WTC11 (cell line): ENCODE results near the gene TMEM250. TPM values are rescaled to one million over a fixed set of nuclear protein-coding genes. Genes with fewer than 3 reads are reported as not detected.

Experiments used
- ATAC-seq: fragments of 200-7000 bp; cut with Tn5 transposase; 2 replicates; pipeline ENCODE4 v1.10.0; 2021; ENCODE audit warnings: mild to moderate bottlenecking, moderate library complexity
- CTCF ChIA-PET: fragments of 300-600 bp; sonication (Branson Sonifier 250); formaldehyde crosslinking; loops from one replicate; lab custom pipeline; 2021; ENCODE audit warnings: antibody characterized with exemption; lab: Charles Lee
- POLR2A ChIA-PET: fragments of 350-600 bp; sonication (Branson Sonifier 250); formaldehyde crosslinking; loops from one replicate; lab custom pipeline; 2021; ENCODE audit warnings: antibody characterized with exemption; lab: Charles Lee
- DNase-seq: peaks from one replicate; pipeline ENCODE4 v3.0.0; 2021; ENCODE audit warnings: low spot score
- H3K27ac Mint-ChIP-seq: 2 replicates; pipeline ENCODE4 v1.8.0; 2021; ENCODE audit warnings: mixed read lengths
- H3K27me3 Mint-ChIP-seq: 2 replicates; pipeline ENCODE4 v1.8.0; 2021; ENCODE audit warnings: low read depth, mild to moderate bottlenecking, moderate library complexity, mixed read lengths
- H3K36me3 Mint-ChIP-seq: 2 replicates; pipeline ENCODE4 v1.8.0; 2021; ENCODE audit warnings: mixed read lengths
- H3K4me1 Mint-ChIP-seq: 2 replicates; pipeline ENCODE4 v1.8.0; 2022; ENCODE audit warnings: mixed read lengths
- H3K4me3 Mint-ChIP-seq: 2 replicates; pipeline ENCODE4 v1.8.0; 2021; ENCODE audit warnings: mild to moderate bottlenecking, moderate library complexity, mixed read lengths
- H3K9me3 Mint-ChIP-seq: 2 replicates; pipeline ENCODE4 v1.8.0; 2021; ENCODE audit warnings: mixed read lengths
- CREB1 ChIP-seq: sonication (generic); formaldehyde crosslinking; IDR thresholded peaks from 2 replicates; pipeline ENCODE4 v1.8.0; 2023; ENCODE audit warnings: mild to moderate bottlenecking, missing genetic modification reagents
- MXD4 ChIP-seq: fragments of 250-450 bp; sonication (Bioruptor Pico); IDR thresholded peaks from 2 replicates; pipeline ENCODE4 v1.8.0; 2021; ENCODE audit warnings: mild to moderate bottlenecking, moderate library complexity, borderline replicate concordance
- OVOL2 ChIP-seq: fragments of 250-450 bp; sonication (Bioruptor Pico); IDR thresholded peaks from 2 replicates; pipeline ENCODE4 v1.9.0; 2021; ENCODE audit warnings: mild to moderate bottlenecking, borderline replicate concordance
- SMAD3 ChIP-seq: sonication (generic); formaldehyde crosslinking; IDR thresholded peaks from 2 replicates; pipeline ENCODE4 v1.8.0; 2022; ENCODE audit warnings: missing genetic modification reagents, mild to moderate bottlenecking, borderline replicate concordance
- SMAD4 ChIP-seq: sonication (generic); formaldehyde crosslinking; IDR thresholded peaks from 2 replicates; pipeline ENCODE4 v1.8.0; 2022; ENCODE audit warnings: mild to moderate bottlenecking, missing genetic modification reagents
- SOX15 ChIP-seq: fragments of 250-450 bp; sonication (Bioruptor Pico); IDR thresholded peaks from 2 replicates; pipeline ENCODE4 v1.9.0; 2021; ENCODE audit warnings: mild to moderate bottlenecking
- SP1 ChIP-seq: sonication (generic); formaldehyde crosslinking; conservative IDR thresholded peaks from 2 replicates; pipeline ENCODE4 v1.8.1; 2022; ENCODE audit warnings: missing genetic modification reagents
- TEAD4 ChIP-seq: sonication (generic); formaldehyde crosslinking; IDR thresholded peaks from 2 replicates; pipeline ENCODE4 v1.8.0; 2022; ENCODE audit warnings: mild to moderate bottlenecking, missing genetic modification reagents
- ZNF232 ChIP-seq: sonication (generic); formaldehyde crosslinking; IDR thresholded peaks from 2 replicates; pipeline ENCODE4 v1.8.0; 2022; ENCODE audit warnings: mild to moderate bottlenecking, missing genetic modification reagents
- ZNF423 ChIP-seq: fragments of 250-450 bp; sonication (Bioruptor Pico); IDR thresholded peaks from 2 replicates; pipeline ENCODE4 v2.1.2; 2022; ENCODE audit warnings: mild to moderate bottlenecking, moderate library complexity
- total RNA-seq: library from RNA; stranded (reverse); gene quantifications from 3 replicates; pipeline ENCODE4 v1.2.3, GENCODE V29; 2021
- TF ChIP-seq, protein P1 (sequence below): sonication (generic); formaldehyde crosslinking; IDR thresholded peaks from 2 replicates; pipeline ENCODE4 v1.8.0; 2023; ENCODE audit warnings: mild to moderate bottlenecking, missing genetic modification reagents
- TF ChIP-seq, protein P2 (sequence below): sonication (generic); formaldehyde crosslinking; IDR thresholded peaks from 2 replicates; pipeline ENCODE4 v1.8.1; 2023; ENCODE audit warnings: mild to moderate bottlenecking, missing genetic modification reagents
- TF ChIP-seq, protein P3 (sequence below): fragments of 250-450 bp; sonication (Bioruptor Pico); IDR thresholded peaks from 2 replicates; pipeline ENCODE4 v1.9.0; 2021; ENCODE audit warnings: mild to moderate bottlenecking
- TF ChIP-seq, protein P4 (sequence below): fragments of 250-450 bp; sonication (Bioruptor Pico); IDR thresholded peaks from 2 replicates; pipeline ENCODE4 v2.1.2; 2022; ENCODE audit warnings: mild to moderate bottlenecking, moderate library complexity
- TF ChIP-seq, protein P5 (sequence below): sonication (generic); formaldehyde crosslinking; IDR thresholded peaks from 2 replicates; pipeline ENCODE4 v1.8.1; 2022; ENCODE audit warnings: low read depth, mild to moderate bottlenecking, moderate library complexity, missing genetic modification reagents, borderline replicate concordance

The TMEM250 gene
- total RNA-seq, 1 experiment from 2014 or later = 39.4 TPM

DNA sequence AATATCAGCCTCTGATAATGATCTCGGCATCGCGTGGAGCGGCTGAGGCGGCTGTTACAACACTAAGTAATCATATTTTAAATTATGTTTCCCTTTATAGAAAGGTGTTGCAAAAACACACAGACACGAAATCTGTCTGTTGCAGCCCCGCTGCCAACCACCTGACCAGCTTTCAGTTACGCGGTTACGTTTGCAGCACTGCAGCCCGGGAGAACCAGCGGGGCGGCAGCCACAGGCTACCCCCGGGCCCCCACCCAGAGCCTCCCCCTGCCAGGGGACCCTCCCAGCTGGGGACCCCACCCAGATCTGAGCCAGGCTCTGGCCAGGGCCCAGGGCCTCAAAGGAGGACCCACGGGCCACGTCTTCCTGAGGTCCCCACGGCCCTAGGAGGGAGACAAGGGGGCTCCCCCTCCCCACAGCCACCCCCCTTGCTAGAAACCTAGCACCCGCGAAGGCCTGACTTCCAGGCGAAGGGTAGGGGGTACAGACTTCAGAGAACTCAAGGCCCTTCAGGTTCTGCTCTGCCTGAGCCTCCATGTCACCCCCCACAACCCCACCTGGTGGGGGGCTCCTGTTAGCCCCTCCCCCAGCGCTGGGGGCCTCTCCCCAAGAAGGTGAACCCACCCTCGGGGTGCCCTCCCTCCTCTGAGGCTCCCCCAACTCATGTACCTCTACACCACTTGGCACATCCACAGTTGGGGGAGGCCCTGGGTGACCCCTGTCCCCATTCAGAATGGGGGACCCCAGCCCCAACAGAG is 29.6 kb downstream of the TMEM250 start:
- no peak for DNase-seq
- no peak overlapping the region for H3K4me3 Mint-ChIP-seq
- H3K9me3 Mint-ChIP-seq = no peaks in the 10 kb centered on the region
- no peak overlapping the region for H3K27ac Mint-ChIP-seq
- ATAC-seq = no peak
- CTCF ChIA-PET = interaction anchor here (1.1 to 1.7 kb wide), 2 partner anchors 50 to 120 kb away, joined by 4 to 7 read pairs; no protein-coding TSS in a partner anchor
- peaks cover 15% of the 10 kb centered on the region for H3K27me3 Mint-ChIP-seq
- POLR2A ChIA-PET = no interaction called here
- peaks cover 30% of the 10 kb centered on the region for H3K4me1 Mint-ChIP-seq
- TF ChIP-seq OVOL2 (no peak), TEAD4 (CRISPR knock-in tag) (no peak), SOX15 (no peak), CREB1 (CRISPR knock-in tag) (no peak), SP1 (CRISPR knock-in tag) (no peak), ZNF232 (CRISPR knock-in tag) (no peak), SMAD4 (CRISPR knock-in tag) (no peak), SMAD3 (CRISPR knock-in tag) (no peak), ZNF423 (CRISPR knock-in tag) (no peak)
- TF ChIP-seq, protein P1, sequence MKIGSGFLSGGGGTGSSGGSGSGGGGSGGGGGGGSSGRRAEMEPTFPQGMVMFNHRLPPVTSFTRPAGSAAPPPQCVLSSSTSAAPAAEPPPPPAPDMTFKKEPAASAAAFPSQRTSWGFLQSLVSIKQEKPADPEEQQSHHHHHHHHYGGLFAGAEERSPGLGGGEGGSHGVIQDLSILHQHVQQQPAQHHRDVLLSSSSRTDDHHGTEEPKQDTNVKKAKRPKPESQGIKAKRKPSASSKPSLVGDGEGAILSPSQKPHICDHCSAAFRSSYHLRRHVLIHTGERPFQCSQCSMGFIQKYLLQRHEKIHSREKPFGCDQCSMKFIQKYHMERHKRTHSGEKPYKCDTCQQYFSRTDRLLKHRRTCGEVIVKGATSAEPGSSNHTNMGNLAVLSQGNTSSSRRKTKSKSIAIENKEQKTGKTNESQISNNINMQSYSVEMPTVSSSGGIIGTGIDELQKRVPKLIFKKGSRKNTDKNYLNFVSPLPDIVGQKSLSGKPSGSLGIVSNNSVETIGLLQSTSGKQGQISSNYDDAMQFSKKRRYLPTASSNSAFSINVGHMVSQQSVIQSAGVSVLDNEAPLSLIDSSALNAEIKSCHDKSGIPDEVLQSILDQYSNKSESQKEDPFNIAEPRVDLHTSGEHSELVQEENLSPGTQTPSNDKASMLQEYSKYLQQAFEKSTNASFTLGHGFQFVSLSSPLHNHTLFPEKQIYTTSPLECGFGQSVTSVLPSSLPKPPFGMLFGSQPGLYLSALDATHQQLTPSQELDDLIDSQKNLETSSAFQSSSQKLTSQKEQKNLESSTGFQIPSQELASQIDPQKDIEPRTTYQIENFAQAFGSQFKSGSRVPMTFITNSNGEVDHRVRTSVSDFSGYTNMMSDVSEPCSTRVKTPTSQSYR (CRISPR knock-in tag) = no peak
- TF ChIP-seq, protein P2, sequence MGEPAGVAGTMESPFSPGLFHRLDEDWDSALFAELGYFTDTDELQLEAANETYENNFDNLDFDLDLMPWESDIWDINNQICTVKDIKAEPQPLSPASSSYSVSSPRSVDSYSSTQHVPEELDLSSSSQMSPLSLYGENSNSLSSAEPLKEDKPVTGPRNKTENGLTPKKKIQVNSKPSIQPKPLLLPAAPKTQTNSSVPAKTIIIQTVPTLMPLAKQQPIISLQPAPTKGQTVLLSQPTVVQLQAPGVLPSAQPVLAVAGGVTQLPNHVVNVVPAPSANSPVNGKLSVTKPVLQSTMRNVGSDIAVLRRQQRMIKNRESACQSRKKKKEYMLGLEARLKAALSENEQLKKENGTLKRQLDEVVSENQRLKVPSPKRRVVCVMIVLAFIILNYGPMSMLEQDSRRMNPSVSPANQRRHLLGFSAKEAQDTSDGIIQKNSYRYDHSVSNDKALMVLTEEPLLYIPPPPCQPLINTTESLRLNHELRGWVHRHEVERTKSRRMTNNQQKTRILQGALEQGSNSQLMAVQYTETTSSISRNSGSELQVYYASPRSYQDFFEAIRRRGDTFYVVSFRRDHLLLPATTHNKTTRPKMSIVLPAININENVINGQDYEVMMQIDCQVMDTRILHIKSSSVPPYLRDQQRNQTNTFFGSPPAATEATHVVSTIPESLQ (CRISPR knock-in tag) = no peak
- TF ChIP-seq, protein P3, sequence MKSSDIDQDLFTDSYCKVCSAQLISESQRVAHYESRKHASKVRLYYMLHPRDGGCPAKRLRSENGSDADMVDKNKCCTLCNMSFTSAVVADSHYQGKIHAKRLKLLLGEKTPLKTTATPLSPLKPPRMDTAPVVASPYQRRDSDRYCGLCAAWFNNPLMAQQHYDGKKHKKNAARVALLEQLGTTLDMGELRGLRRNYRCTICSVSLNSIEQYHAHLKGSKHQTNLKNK (CRISPR knock-in tag) = no peak
- TF ChIP-seq, protein P4, sequence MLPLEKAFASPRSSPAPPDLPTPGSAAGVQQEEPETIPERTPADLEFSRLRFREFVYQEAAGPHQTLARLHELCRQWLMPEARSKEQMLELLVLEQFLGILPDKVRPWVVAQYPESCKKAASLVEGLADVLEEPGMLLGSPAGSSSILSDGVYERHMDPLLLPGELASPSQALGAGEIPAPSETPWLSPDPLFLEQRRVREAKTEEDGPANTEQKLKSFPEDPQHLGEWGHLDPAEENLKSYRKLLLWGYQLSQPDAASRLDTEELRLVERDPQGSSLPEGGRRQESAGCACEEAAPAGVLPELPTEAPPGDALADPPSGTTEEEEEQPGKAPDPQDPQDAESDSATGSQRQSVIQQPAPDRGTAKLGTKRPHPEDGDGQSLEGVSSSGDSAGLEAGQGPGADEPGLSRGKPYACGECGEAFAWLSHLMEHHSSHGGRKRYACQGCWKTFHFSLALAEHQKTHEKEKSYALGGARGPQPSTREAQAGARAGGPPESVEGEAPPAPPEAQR (CRISPR knock-in tag) = no peak
- no peaks in the 10 kb centered on the region for H3K36me3 Mint-ChIP-seq

DNA sequence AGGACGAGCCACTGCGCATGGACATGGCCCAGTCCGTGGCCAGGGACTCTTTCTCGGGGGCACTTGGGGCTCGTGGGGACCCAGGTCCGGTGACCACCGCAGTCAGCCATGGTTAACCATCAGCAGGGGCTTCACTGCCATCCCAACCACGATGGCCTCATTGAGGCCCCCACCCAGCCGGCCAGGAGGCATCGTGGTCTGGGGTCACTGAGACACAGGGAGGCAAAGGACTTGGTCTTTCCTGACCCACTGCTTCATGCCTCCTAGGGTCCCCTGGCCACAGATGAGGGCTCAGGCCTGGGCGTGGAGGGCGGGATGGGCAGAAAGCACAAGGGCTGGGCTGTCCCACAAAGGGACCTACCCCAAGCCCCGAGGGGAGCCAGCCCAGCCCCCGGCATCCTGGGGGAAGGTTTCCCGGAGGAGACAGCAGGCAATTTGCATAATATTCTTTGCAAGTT is 30.2 kb downstream of the TMEM250 start:
- no peak overlapping the region for H3K4me3 Mint-ChIP-seq
- no peaks in the 10 kb centered on the region for H3K36me3 Mint-ChIP-seq
- H3K27me3 Mint-ChIP-seq = peaks cover 9% of the 10 kb centered on the region
- ChIA-PET POLR2A (no interaction called here), CTCF (no interaction called here)
- no peak for ATAC-seq
- DNase-seq = no peak
- peaks cover 27% of the 10 kb centered on the region for H3K4me1 Mint-ChIP-seq
- H3K9me3 Mint-ChIP-seq = no peaks in the 10 kb centered on the region
- no peak overlapping the region for H3K27ac Mint-ChIP-seq
- TF ChIP-seq MXD4 (CRISPR knock-in tag) (no peak), SOX15 (no peak)
- TF ChIP-seq, protein P5, sequence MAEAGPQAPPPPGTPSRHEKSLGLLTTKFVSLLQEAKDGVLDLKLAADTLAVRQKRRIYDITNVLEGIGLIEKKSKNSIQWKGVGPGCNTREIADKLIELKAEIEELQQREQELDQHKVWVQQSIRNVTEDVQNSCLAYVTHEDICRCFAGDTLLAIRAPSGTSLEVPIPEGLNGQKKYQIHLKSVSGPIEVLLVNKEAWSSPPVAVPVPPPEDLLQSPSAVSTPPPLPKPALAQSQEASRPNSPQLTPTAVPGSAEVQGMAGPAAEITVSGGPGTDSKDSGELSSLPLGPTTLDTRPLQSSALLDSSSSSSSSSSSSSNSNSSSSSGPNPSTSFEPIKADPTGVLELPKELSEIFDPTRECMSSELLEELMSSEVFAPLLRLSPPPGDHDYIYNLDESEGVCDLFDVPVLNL (CRISPR knock-in tag) = no peak
